Testis (tissue), 3 donors: ENCODE measurements around the gene AIMP1. TPM values are rescaled to one million over a fixed set of nuclear protein-coding genes. Genes with fewer than 3 reads are reported as not detected.

Source experiments
- DNase-seq: peaks from one replicate; pipeline ENCODE4 v3.0.0-alpha.2; 2019
- H3K27ac ChIP-seq, 2 donors: fragments of 200-600 bp; sonication (generic); one replicate each; pipeline ENCODE4 v1.5.1; 2019
- H3K27me3 ChIP-seq: fragments of 200-600 bp; sonication (generic); one replicate; pipeline ENCODE4 v1.5.1; 2019
- H3K36me3 ChIP-seq: fragments of 200-600 bp; sonication (generic); one replicate; pipeline ENCODE4 v1.5.1; 2017; ENCODE audit warnings: low read depth; ENCODE audit errors: missing control alignments
- H3K4me1 ChIP-seq: fragments of 200-600 bp; sonication (generic); one replicate; pipeline ENCODE4 v1.5.1; 2019
- H3K4me3 ChIP-seq, 2 donors: fragments of 200-600 bp; sonication (generic); one replicate each; pipeline ENCODE4 v1.5.1; 2017 to 2019
- H3K9me3 ChIP-seq: fragments of 200-600 bp; sonication (generic); one replicate; pipeline ENCODE4 v1.5.1; 2017
- POLR2A ChIP-seq: fragments of 450-650 bp; IDR thresholded peaks from one replicate; pipeline ENCODE4 v1.6.1; 2017; ENCODE audit warnings: antibody characterized with exemption, mild to moderate bottlenecking, moderate library complexity
- WGBS, 2 donors: methylation state at CpG; one replicate each; pipeline ENCODE4 v1.1.5; 2018; 5-methylcytosine and 5-hydroxymethylcytosine counted together
- intact Hi-C: fragments of 100-400 bp; cut with DNase I; formaldehyde crosslinking; loops from one replicate; pipeline ENCODE4 v1.15.1; 2023; ENCODE audit warnings: low total_unique reads
- polyA plus RNA-seq: library from polyadenylated mRNA; stranded (reverse); fragments of 350-450 nt; fragmentation: Illumina TruSeq; extraction: RNeasy Lipid Tissue Mini Kit (QIAGEN cat#74804); gene quantifications from one replicate; pipeline ENCODE4 v1.2.3, GENCODE V29; 2014; ENCODE audit warnings: low read depth, low replicate concordance; ENCODE audit not compliant: insufficient read depth
- total RNA-seq, 2 donors: library from RNA; depleted of rRNA; stranded (reverse); fragments of >200 nt; gene quantifications; one replicate each; pipeline ENCODE4 v1.2.3, GENCODE V29; 2016
- TF ChIP-seq, protein P1 (sequence below), 3 experiments: fragments of 450-650 bp in 2 of 3; fragments of 200-600 bp in 1 of 3; sonication (generic) in 1 of 3; IDR thresholded peaks; one replicate each; pipeline ENCODE4 v1.5.1; 2016 to 2019; ENCODE audit warnings: antibody characterized with exemption in 3 of 3, mild to moderate bottlenecking in 2 of 3, moderate library complexity in 1 of 3

The AIMP1 gene
- total and polyA plus RNA-seq, 3 donors from 2014 or later = 17.7 to 26.3 (median 20.0) TPM

GRCh38 chr4:106340774-106341173 is 24.4 kb downstream of the AIMP1 start:
- Histone ChIP-seq H3K9me3 (no peaks in the 10 kb centered on the region), H3K4me1 (no peaks in the 10 kb centered on the region), H3K36me3 (no peaks in the 10 kb centered on the region), H3K4me3 (no peak overlapping the region), H3K27ac (no peak overlapping the region), H3K27me3 (no peaks in the 10 kb centered on the region)
- TF ChIP-seq, protein P1, sequence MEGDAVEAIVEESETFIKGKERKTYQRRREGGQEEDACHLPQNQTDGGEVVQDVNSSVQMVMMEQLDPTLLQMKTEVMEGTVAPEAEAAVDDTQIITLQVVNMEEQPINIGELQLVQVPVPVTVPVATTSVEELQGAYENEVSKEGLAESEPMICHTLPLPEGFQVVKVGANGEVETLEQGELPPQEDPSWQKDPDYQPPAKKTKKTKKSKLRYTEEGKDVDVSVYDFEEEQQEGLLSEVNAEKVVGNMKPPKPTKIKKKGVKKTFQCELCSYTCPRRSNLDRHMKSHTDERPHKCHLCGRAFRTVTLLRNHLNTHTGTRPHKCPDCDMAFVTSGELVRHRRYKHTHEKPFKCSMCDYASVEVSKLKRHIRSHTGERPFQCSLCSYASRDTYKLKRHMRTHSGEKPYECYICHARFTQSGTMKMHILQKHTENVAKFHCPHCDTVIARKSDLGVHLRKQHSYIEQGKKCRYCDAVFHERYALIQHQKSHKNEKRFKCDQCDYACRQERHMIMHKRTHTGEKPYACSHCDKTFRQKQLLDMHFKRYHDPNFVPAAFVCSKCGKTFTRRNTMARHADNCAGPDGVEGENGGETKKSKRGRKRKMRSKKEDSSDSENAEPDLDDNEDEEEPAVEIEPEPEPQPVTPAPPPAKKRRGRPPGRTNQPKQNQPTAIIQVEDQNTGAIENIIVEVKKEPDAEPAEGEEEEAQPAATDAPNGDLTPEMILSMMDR (IDR thresholded peaks at IDR 0.05) = no peak
- no peak for TF ChIP-seq POLR2A
- WGBS, 2 donors = 85 to 100% methylated on average over 1 of the region's 1 CpG
- intact Hi-C loops = no loop called here
- DNase-seq = no peak

DNA sequence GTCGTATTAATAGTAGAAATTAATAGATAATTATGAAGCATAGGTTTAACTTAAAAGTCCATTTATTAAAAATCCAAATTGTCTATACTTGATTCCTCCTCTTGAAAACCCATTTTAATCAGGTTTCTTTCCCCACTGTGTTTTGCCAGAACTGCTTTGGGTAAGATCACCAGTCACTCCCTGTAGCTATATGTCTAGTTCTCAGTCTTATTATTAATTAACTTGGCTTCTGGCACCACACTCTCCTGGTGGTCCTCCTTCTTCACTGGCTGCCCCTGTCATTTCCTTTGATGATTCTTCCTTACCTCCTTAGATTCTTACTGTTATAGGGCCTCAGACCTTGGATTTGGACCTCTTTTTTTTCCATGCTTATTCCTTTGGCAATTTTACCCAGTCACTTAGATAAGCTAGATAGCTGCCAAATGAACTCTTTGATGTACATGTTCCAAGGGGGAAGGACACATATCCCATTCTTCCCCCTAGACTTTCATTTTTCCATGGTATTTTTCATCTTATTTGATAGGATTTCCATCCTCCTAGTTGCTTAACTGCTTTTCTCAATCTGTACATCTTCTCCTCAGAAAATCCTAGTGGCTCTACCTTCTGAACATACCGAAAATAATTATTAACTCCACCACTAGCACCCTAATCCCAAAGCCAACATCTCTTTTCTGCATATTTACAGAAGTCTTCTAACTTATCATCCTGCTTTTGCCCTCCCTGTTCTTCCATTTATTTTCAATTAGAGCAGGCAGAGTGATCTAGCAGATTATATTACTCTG is 27.7 kb downstream of the AIMP1 start:
- DNase-seq = no peak
- no peaks in the 10 kb centered on the region for H3K36me3 ChIP-seq
- H3K27me3 ChIP-seq = no peaks in the 10 kb centered on the region
- TF ChIP-seq, protein P1 (IDR thresholded peaks at IDR 0.05) = no peak
- TF ChIP-seq POLR2A = no peak
- no peak overlapping the region for H3K27ac ChIP-seq
- WGBS, 2 donors = 91 to 95% methylated on average over 2 of the region's 2 CpGs
- no peak overlapping the region for H3K4me3 ChIP-seq
- no peaks in the 10 kb centered on the region for H3K4me1 ChIP-seq
- H3K9me3 ChIP-seq = no peaks in the 10 kb centered on the region
- intact Hi-C loops = no loop called here

DNA sequence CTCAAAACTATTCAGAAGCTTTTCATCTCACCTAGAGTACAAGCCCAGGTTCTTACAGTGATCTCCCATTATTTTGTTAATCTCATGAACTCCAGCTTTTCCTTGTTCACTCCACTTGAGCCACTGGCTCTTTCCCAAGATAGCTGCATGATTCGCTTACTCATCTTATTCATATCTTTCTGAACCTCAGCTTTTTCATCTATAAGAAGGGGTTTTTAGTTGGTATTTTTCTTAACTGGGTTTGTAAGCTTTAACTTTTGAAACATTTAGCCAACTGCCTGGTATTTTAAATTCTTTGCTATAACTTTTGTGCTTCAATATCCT is 28.3 kb downstream of the AIMP1 start:
- Histone ChIP-seq H3K27me3 (no peaks in the 10 kb centered on the region), H3K4me1 (no peaks in the 10 kb centered on the region), H3K4me3 (no peak overlapping the region), H3K9me3 (no peaks in the 10 kb centered on the region), H3K27ac (no peak overlapping the region), H3K36me3 (no peaks in the 10 kb centered on the region)
- TF ChIP-seq POLR2A = no peak
- TF ChIP-seq, protein P1 (IDR thresholded peaks at IDR 0.05) = no peak
- no peak for DNase-seq
- intact Hi-C loops = no loop called here
- 71 to 76% methylated on average over 1 of the region's 1 CpG for WGBS, 2 donors

DNA sequence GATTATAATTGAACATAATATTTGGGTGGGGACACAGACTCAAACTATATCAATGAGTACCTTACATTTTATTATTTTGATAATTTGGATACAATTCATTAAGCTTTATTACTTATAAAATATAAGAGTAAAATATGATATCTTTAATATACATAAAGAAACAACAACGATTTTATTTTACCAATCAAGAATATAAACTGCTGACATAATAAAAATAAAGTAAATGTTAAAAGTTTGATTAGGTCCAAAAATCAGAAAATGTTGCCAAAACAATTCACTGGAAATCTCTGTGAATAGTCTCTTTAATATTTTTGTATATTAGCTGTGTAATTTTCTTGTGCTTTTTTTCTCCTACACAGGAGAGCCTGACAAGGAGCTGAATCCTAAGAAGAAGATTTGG is 30.8 kb downstream of the AIMP1 start:
- no peaks in the 10 kb centered on the region for H3K27me3 ChIP-seq
- no peaks in the 10 kb centered on the region for H3K4me1 ChIP-seq
- H3K9me3 ChIP-seq = no peaks in the 10 kb centered on the region
- H3K4me3 ChIP-seq = no peak overlapping the region
- intact Hi-C loops = no loop called here
- no peak for DNase-seq
- WGBS, 2 donors = 84 to 91% methylated on average over 1 of the region's 1 CpG
- H3K36me3 ChIP-seq = no peaks in the 10 kb centered on the region
- H3K27ac ChIP-seq = no peak overlapping the region
- TF ChIP-seq POLR2A = no peak
- TF ChIP-seq, protein P1 (IDR thresholded peaks at IDR 0.05) = no peak

DNA sequence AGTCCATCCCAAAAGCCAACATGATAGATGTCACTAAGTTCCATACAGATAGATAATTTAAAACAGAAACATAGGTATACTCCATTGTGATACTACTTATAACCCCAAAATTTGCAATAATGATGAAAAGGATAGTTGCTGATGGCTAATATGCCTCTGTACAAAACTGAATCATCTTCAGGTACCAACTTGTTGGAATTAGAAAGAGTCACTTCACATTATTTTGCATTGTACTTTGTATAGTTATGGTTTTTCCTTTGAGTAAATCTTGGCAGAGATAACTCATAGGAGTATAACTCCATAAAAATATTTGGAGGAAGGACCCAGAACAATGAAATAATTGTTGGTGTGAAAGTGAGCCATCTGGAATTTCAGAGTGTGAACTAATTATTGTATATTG is 34.7 kb downstream of the AIMP1 start:
- Histone ChIP-seq H3K9me3 (no peaks in the 10 kb centered on the region), H3K27ac (no peak overlapping the region), H3K4me1 (no peaks in the 10 kb centered on the region), H3K27me3 (no peaks in the 10 kb centered on the region), H3K4me3 (no peak overlapping the region), H3K36me3 (no peaks in the 10 kb centered on the region)
- DNase-seq = no peak
- intact Hi-C loops = no loop called here
- TF ChIP-seq, protein P1 (IDR thresholded peaks at IDR 0.05) = no peak
- TF ChIP-seq POLR2A = no peak
